GM21390 (cell line): ENCODE results near the gene NID1.
A peak's percentile ranks its signal among the peaks of the same experiment; 100 is the strongest.

Experiments used
- ATAC-seq: cut with Tn5 transposase; IDR thresholded peaks from one replicate; pipeline ENCODE4 v1.9.1; 2021; ENCODE audit not compliant: unreplicated experiment

NID1 gene

GRCh38 chr1:236067854-236068454 lies 3.1 kb upstream of the NID1 start:
- ATAC-seq, result no peak

- peak; percentile 66 for ATAC-seq
Measured at GRCh38 chr1:236066828-236067386, 2.0 kb upstream of the NID1 start.

DNA sequence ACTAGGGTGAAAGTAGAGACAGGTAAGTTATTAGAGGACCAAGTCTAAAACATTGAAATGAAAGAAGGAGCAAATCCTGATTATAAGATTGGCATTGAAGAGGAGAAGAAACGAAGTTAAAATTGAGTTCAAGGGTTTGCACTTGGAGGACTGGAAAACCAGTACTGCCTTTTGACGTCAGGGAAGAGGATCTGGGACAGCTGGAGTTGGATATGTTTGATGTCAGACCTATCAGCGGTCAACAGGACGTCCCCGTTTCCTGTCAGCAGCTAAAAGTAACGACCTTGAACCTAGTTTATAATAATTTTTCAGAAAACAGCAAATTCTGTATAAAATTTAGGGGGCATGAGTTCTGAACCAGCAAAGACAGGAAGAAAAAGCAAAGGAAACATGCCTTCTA lies 1.2 kb upstream of the NID1 start:
- no peak for ATAC-seq

- no peak for ATAC-seq
Measured at GRCh38 chr1:236065509-236066005, 667 bp upstream of the NID1 start.

DNA sequence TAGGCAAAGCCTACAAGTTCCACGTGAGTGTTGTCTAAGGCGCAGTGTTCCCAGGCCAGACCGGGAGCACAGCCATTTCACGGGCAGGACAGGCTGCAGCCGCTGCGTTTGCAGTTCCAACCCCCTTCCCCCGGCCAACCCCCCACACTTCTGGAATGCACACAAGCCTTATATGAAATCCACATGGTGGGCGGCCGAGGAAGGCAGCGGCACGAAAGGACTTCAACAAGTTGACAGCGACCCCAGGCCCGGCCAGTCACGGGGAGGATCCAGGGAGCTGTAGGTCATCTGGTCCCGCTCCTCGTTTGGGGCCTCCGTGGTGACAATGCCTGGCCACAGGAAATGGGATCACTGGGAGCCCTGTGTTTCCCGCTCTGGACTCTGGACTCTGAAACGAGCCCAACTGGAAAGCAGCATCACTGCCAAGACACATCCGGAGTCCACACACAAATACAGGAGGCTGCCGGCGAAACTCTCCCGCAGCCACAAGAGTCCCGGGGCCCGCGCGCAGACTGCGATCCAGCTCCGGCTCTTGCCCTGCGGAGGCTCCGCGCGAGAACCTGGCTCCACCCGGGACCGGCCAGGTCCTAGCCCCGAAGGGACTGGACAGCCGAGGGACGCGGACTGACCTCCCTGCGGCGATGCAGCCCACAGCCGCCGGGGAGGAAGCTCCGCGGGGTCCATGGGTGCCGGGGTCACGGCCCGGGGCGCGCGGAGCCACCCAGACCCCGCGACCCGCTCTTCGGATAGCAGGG lies 794 bp downstream of the NID1 start:
- ATAC-seq, result peak; percentile 23

GRCh38 chr1:236063551-236063918 lies 1.4 kb downstream of the NID1 start:
- no peak for ATAC-seq

GRCh38 chr1:236060286-236060685 lies 4.6 kb downstream of the NID1 start:
- ATAC-seq, result no peak

DNA sequence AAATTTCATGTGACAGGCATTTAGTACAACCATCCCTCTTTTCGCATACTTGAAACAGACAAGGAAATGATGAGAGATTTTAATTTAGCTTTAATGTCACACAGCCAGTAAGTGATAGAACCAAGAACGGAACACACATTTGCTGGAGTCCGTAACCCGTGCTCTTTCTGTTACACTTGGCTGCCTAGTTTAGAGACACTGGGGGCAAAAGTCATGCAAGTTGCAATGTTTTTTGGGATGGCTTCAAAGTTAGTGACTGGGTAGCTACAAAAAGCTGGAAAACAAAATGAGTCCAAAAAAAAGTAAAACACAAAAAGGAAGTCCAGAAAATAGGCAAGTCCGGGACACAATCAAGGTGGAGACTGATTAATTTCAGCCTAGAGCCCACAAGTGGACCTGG lies 5.9 kb downstream of the NID1 start:
- no peak for ATAC-seq

DNA sequence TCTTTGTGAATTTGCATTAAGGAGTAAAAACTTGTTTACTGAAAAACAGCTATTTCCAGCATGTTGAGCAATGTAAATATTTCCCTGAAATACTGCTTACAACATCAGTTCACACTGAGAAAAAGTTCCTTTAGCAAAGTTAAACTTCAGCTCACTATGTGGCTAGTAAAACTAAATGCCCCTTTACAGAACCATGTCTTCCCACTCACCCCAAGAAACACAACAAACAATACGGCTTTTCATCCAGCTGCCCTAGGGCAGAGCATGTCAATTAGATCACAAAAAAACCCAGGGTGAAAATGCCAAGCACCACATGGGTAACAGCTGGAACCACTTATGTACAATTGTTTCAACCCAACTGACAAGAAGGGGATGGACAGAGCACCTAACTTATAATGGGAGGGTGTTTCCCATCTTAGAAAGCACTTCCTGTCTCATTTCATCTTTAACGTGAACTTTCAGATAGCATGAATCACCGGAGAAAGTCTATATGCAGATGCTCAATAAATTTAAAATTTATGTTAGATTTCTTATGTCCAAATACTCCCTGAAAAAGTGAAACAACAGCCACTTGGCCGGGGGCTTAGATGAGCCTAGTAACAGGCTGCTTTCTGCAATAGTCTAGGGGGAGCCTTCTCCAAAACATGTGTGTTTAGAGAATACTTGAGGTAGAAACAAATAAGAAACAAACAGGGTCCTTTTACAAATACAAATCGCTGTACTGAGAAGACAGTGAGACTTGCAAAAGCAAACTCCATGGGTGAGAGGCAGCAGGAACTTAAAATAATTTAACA lies 6.6 kb downstream of the NID1 start:
- peak; percentile 80 for ATAC-seq

GRCh38 chr1:236057546-236057945 lies 7.3 kb downstream of the NID1 start:
- no peak for ATAC-seq

GRCh38 chr1:236052232-236052993 lies 12.5 kb downstream of the NID1 start:
- ATAC-seq, result no peak

DNA sequence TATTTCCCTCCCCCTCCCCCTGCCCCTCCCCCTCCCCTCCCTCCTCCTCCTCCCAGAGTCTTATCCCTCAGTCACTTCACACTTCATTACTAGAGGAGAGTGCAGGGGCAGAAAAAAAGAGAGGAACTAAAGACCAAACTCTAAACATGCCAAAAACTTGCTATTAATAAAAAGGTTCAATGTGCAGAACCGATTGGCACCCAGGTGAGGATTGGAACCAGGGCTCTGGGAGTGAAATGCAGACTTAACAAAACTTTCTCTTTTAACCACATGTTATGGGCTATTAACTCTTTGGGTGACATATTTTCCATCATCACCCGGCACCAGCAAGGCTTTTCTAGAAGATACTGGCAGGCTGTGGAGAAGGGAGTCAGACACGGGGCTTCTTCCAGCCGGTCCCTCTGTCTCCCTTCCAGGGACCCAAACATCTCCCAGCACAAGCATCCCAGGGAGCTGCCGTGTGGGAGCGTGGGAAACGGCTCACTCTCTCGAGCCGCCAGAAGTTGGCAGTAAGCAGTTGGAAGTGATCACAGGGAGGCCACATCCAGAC lies 13.6 kb downstream of the NID1 start:
- no peak for ATAC-seq

DNA sequence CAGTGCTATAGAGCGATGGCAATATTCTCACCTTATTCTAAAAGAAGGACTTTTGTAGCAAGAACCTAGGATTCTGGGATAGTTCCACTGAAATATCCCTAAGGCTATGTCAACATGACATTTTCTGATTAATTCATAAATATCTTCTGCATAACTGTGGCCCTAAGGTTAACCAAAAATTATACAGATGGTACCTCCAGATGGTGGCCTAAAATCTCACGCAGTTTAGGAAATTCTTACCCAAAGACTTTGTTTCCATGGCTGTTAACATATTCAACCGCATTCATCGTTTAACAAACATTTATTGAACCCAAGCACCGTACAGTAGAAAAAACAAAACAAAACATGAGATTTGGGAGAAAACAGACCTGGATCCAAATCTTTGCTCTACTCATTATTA lies 19.1 kb downstream of the NID1 start:
- no peak for ATAC-seq

GRCh38 chr1:236044341-236044740 lies 20.5 kb downstream of the NID1 start:
- no peak for ATAC-seq

GRCh38 chr1:236041631-236042618 lies 23.0 kb downstream of the NID1 start:
- ATAC-seq, result no peak

GRCh38 chr1:236039740-236040685 lies 24.9 kb downstream of the NID1 start:
- ATAC-seq, result no peak

DNA sequence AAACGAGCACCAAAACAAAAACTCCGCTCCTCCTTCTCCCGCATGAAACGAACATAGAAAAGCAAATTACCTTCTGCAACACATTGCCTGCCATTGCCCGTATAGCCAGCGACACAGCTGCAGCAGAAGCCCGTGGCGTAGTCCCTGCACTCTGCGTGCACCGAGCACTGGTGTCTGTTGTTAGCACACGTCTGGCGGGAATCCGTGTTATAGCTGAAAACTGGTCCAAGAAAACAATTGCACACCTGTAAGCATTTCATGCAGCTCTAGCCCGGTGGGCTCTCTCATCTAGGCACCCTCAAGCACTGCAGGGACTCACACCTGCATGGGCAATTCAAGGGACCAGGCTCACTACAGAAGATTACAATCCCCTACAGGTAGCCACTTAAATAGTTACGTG lies 26.9 kb downstream of the NID1 start:
- ATAC-seq, result no peak

GRCh38 chr1:236035681-236036101 lies 29.2 kb downstream of the NID1 start:
- no peak for ATAC-seq
